HG02870 (cell line): ENCODE data around the gene MYL9.
A peak's percentile ranks its signal among the peaks of the same experiment; 100 is the strongest.
"Not testable (repeated sequence)": the region's sequence is repeated elsewhere in the genome, so short reads cannot be mapped to it uniquely, and the experiment has no call there.

Experiments used
- ATAC-seq: cut with Tn5 transposase; IDR thresholded peaks from one replicate; pipeline ENCODE4 v1.9.1; 2021; ENCODE audit warnings: mild to moderate bottlenecking, moderate library complexity; ENCODE audit not compliant: unreplicated experiment

MYL9 gene

GRCh38 chr20:36548704-36549627, 7.6 kb downstream of the MYL9 start:
- no peak for ATAC-seq

GRCh38 chr20:36549628-36549941, 8.3 kb downstream of the MYL9 start:
- ATAC-seq, result no peak

DNA sequence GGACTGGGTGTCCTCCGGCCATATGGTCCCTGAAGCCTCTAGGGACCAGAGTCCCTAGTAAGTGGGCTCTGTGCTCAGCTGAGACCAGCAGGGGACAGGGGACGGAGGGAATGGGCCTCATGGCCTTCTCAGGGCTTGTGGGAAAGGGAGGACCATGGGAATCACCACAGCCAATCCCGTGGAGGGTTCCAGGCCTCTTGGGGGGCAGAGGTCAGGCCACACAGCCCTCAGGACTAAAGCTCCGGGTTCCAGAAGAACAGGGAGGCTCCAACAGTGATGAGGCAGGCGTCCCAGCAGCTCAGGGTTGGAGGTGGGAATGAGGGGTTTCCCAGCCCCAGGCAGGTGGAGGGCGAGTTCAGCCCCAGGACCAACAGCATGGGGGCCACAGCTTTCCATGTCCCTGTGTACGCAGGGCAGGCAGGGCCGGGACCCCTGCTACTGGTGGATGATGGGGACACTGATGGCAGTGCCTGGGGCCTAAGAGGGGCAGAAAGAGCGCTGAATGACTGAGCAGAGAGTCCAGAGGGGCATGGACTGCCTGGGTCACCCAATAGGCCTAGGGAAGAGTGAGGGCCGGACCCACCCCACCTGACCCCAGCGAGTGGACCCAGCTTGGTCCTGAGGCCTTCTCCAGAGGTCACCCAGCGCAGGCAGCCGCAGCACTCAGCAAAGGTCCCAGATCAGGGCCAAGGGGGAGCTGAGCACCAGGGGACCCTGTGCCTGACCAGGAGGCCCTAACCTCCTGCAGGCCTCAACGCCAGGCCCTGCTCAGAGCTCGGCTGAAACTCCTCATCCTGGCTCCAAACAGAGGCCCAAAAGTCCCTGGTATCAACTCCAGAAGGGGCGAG, 8.8 kb downstream of the MYL9 start:
- no peak for ATAC-seq

DNA sequence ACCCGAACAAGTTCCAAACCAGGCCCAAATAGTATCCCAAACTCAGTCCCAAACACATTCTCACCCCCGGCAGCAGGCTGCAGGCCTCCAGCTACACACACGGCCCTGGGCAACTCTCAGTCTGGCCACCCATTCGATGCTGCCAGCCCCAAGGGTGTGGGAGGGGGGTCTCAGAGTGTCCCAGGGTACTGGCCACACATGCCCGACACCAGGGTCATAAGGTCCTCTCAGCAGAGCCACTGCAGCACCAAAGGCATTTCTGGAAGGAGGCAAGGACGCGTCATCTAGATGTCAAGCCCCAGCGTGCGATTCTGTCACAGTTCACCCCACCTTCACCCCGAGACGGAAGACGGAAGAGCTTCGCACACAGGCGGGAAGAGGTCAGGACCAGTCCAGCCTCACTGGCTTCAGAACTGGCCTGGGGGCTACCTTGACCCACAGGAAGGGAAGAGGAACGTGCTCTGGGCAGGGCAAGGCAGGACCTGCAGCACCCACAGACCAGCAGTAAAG, 9.5 kb downstream of the MYL9 start:
- no peak for ATAC-seq

- ATAC-seq, result no peak
Measured at GRCh38 chr20:36555248-36555647, 13.9 kb downstream of the MYL9 start.

GRCh38 chr20:36562724-36563123, 21.4 kb downstream of the MYL9 start:
- no peak for ATAC-seq

DNA sequence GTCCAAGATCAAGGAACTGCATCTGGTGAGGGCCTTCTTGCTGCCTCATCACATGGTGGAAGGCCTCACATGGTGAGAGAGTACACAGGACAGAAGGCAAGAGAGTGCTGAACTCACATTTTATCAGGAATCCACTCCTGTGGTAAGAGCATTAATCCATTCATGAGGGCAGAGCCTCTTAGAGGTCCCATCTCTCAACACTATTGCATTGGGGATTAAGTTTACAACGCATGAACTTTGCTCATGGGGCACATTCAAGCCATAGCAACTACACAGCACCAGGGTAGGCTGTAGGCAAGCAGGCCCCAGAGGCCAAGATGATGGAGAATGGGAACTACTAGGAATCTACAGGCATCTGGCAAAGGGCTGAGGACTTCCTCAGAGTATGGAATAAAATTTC, 22.1 kb downstream of the MYL9 start:
- ATAC-seq, result no peak

GRCh38 chr20:36564078-36564725, 22.9 kb downstream of the MYL9 start:
- ATAC-seq, result not testable (repeated sequence)

GRCh38 chr20:36564726-36565121, 23.4 kb downstream of the MYL9 start:
- ATAC-seq, result not testable (repeated sequence)

DNA sequence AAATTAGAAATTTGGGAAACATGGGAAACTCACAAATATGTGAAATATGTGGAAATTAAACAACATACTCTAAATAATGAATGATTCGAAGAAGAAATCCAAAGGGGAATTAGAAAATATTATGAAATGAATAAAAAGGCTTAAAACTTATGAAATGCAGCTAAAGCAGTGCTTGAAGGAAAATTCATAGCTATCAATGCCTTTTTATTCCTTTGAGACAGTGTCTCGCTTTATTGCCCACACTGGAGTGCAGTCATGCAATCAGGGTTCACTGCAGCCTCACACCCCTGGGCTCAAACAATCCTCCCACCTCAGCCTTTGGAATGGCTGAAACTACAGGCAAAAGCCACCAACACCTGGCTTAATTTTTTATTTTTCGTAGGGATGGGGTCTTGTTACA, 24.2 kb downstream of the MYL9 start:
- ATAC-seq, result no peak

DNA sequence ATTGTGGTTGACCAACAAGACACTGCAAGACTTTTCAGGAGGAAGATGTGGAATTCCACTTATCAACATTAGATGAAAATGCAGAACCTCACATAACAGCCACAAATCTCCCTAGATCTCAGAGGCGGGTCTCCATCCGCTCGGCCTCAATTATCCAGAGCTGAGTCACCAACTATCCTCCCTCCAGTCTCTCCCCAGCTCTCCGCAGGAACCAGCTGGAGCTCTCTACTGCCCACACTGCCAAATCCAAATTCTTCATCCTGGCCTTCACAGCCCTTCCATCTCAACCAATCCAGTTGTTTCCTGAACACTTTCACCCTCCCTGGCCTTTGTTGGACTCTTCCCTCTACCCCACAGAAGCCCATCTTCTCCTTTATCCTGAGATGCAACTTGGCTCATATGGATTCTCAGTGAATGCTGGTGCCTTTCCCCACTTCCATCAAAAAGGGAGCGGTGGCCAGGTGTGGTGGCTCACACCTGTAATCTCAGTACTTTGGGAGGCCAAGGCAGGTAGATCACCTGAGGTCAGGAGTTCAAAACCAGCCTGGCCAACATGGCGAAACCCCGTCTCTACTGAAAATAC, 28.6 kb downstream of the MYL9 start:
- ATAC-seq, result no peak

GRCh38 chr20:36571564-36572504, 30.5 kb downstream of the MYL9 start:
- ATAC-seq, result no peak

GRCh38 chr20:36572701-36573102, 31.4 kb downstream of the MYL9 start:
- ATAC-seq, result no peak

DNA sequence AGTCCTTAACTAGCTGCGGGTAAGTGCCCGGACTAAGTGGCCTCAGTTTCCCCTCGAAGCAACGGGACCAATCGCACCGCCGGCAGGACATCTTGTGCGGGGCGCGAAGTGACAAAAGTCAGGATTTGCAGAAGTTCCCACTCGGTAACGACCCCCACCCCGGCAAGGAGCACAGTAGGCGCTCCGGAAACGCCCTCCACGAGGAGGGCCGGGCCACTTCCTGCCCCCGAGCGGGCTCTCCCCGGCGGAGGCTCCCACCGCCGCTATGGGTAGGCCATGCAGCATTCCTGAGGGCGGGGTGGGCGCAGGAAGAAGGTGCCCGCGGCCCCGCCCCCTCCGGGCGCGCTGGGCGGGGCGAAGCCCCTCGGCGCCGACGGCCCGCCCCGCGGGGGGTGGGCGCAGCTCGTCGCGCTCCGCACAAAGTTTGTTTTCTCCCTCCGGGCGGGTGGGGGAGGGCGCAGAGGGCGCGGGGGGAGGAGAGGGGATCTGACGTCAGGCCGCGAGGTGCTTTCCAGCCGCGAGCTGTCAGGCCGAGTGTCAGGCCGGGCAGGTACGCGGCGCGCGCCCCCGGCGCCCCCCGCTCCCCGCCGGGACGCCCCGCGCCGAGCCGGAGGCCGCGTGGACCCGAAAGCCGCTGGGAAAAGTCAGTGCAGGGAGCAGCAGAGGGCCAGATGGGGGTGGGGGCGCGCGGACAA, 31.9 kb downstream of the MYL9 start, which contains the start of gene TGIF2:
Gene TGIF2 (plus strand): TSS at position 495 of the 695 bp plus-strand sequence. CDS start 5,178 bp downstream, outside the sequence.
- ATAC-seq, result peak; percentile 45

DNA sequence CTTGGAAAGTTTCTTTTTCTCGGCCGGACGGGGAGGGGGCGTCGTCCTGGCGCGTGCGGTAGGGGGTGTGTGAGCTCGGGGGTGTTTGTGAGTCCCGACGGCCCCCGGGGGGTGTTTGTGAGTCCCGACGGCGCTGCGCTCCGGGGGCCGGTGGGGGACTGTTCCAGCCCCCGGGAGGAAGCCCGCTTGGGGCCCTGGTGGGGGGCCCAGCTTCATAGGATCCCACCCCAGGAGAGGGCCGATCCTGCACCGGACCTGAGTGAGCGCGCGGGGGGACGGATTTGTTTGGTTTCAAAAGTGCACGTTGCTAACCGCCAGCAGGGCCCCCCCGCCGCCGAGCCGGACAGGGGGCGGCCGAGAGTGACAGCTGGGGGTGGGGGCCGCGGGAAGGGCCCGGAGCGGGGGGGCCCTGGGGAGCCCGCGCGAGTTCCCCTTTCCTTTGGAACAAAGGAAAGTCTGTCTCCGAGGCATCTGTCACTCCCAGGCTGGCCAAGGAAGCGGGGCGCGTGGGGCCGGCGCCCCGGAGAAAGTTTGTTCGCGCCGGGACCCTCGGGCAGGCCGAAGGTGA, 32.6 kb downstream of the MYL9 start:
- no peak for ATAC-seq

DNA sequence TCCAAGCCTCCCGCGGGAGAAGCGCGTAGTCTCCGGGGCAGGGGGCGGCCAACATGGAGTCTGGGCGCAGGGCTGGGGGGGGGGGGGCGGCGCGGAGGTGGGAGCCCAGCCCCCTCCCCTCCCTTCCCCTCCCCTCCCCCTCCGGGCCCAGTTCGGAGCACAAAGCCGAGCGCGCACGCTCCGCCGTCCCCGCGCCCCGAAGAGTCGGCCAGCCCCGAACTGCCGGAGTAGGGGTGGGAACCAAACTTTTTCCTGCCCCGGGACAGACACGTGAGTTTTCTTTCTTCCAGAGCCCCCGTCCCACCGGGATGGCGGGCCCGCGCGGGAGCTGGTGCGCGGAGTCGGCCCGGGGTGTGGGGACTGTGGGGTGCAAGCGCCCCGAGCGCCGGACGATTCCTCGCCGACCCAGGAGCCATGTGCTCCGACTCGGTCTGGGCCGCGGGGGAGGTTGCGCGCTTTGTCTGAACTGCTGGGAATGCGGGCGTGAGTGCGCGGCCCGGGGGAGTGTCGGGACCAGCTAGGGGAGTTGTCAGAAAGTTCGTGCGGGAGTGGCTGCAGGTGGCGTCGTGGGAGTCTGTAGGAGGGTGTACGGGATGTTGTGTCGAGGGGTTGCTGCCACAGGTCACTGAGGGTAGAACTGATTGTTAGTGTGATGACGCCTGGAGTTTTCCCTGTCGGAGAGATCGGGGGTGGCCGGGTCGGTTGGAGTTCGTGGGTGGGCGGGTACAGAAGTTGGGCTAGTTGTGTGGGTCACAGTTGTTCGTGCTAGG, 33.2 kb downstream of the MYL9 start:
- no peak for ATAC-seq

DNA sequence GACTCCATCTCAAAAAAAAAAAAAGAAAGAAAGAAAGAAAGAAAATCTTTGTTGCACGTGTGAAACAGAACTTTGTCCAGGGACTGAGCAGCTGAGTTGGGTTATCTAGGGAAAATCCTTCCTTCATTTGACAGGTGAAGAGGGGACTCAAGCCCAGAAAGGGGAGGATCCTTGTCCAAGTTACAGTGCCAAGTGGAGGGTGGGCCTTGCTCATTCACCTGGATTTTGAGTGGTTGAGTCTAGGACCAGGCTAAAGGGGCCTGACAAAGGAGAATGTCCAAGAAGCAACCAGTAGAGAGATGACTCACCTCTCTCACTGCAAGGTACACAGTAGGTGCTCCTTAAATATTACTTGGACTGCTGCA, 34.7 kb downstream of the MYL9 start:
- ATAC-seq, result no peak
